HG02938 (cell line): ENCODE results near the gene TNS3.
"Not testable (repeated sequence)": the region's sequence is repeated elsewhere in the genome, so short reads cannot be mapped to it uniquely, and the experiment has no call there.

Source experiments
- ATAC-seq: cut with Tn5 transposase; IDR thresholded peaks from one replicate; pipeline ENCODE4 v1.9.1; 2021; ENCODE audit warnings: mild to moderate bottlenecking, moderate library complexity; ENCODE audit not compliant: unreplicated experiment

Gene TNS3

GRCh38 chr7:47474937-47475879, 106.7 kb downstream of the TNS3 start:
- ATAC-seq, result peak; percentile 95

DNA sequence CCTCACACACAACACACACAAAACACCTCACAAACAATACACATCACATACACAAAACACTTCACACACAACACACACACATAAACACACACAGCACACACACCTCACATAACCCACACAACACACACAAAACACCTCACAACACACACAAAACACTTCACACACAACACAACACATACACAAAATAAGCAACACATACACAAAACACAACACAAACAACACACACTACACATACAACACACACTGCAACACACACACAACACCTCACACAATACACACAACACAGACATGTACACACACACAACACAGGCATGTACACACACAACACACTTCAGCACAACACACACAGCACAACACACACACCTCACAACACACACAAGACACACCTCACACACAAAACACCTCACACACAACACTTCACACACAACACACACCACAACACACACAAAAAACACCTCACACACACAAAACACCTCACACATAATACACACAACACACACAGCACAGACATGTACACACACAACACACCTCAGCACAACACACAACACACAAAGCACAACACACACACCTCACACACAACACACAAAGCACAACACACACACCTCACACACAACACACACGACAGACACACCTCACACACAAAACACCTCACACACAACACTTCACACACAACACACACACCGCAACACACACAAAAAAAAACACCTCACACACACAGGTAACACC, 107.5 kb downstream of the TNS3 start:
- ATAC-seq, result no peak

DNA sequence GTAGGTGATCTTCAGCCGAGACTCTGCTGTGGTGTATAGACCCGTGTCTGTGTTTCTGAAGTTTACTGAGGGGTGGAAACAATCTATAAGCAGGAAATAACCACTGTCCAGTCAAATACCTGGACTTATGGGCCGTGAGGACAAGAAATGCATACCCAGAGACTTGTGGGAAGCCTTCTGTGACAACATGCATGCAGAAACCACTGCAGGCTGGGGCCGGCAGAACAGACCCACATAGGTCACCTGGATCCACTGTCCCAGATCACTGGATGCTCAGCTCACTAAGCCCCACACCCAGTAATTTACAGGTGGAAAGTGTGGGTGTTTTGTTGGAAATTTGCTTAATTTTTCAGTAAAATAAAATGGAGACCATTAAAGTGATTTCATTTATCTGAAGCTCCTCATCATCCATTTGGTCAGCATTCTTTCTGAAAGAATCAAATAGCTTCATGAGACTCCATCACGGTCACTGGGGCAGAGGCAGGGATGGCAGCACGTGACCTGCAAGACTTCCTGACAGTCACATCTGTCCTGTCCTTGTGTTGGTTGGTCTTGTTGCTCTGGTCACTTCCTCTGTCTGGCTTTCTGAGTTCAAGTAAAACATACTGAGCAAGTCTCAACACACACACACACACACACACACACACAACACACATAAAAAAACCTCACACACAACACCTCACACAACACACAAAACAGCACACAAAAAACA, 108.3 kb downstream of the TNS3 start:
- no peak for ATAC-seq

DNA sequence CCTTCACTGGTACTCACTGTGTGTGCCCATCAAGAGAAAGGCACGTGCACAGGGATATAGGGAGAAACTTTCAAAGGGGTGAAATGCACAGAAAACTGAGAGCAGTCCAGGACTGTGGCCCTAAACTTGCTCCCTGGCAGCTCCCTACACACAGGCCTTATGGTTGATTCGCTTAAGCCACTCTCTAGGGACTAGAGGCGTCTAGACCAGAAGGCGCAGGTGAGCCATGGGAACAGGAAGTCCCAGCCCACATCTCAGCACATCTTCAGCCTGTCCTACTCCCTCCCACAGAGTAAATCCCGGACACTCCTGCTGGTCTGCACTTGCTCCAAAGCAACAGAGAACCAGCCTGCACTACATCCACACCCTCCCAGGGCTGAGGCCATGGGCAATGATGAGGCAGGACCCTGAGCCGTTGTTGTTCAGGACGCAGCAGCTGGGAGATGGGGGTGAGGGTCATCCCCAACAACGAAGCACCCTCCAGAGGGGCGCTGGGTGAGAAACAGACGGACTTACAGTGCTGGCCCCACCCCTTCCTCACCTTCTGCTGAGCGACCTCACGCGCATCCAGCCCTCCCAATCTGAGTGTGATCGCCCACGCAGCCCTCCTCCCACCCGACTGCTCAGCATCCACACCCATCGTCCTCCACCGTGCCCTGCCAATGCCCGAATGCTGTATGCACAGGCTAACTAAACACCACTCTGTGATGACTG, 109.3 kb downstream of the TNS3 start:
- no peak for ATAC-seq

DNA sequence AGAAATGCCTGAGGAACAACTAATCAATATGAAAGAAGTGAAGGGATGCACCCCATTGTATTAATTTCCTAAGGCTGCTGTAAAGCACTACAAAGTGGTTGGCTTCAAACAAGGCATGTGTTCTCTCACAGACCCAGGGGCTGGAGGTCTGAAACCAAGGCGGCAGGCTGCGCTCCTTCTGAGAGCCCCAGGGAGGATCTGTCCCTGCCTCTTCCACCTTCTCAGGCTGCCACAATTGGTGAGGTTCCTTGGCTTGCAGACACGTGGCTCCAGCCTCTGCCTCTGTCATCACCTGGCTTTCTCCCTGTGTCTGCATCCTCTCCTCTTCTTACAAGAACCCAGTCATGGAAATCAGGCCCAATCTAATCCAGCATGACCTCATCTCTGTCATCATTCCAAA, 110.1 kb downstream of the TNS3 start:
- ATAC-seq, result no peak

DNA sequence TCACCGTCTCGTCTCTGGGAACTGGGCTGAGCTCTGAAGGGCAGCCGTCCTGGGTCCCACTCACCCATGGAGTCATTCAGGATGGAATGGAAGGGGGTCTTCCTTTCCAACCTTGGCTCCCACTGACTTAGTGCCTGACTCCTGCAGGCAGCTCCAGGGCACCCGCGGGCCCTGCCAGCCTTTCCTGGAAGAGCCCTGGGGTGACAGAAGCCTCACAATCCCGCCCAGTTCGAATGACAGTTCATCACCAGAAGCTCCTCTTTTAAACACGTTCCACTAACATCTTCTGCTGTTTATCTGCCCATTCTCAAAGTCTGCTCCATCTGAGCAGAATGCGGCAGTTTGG, 110.6 kb downstream of the TNS3 start:
- ATAC-seq, result no peak

GRCh38 chr7:47470567-47471357, 111.1 kb downstream of the TNS3 start:
- no peak for ATAC-seq

DNA sequence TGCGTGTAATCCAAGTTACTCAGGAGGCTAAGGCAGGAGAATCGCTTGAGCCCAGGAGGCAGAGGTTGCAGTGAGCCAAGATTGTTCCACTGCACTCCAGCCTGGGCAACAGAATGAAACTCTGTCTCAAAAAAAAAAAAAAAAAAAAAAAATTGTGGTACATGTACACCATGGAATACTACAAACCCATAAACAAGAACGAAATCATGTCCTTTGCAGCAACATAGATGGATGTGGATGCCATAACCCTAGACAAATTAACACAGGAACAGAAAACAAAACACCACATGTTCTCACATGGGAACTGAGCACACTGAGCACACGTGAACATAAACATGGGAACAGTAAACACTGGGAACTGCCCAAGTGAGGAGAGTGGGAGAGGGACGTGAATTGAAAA, 112.1 kb downstream of the TNS3 start:
- not testable (repeated sequence) for ATAC-seq

GRCh38 chr7:47466832-47467231, 115.1 kb downstream of the TNS3 start:
- no peak for ATAC-seq

GRCh38 chr7:47465191-47465590, 116.7 kb downstream of the TNS3 start:
- no peak for ATAC-seq

GRCh38 chr7:47464266-47464665, 117.6 kb downstream of the TNS3 start:
- ATAC-seq, result no peak

DNA sequence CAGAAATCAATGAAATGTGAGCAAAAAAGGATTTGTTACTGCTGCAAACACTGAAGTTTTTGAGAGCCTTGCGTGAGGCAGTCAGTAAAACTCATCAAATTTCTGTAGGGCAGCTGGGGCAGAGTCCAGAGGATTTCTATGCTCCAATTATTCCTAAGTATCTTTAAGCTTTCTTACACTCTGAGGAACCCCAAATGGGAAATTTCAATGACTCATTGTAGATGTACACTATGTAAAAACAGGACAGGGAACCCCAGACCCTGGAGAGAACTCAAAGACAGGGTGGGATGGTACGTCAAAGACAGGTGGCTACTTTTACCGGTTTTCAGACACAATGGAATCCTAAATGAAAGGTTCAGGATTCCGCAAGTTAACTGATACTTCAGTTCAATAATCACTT, 120.2 kb downstream of the TNS3 start:
- ATAC-seq, result no peak

DNA sequence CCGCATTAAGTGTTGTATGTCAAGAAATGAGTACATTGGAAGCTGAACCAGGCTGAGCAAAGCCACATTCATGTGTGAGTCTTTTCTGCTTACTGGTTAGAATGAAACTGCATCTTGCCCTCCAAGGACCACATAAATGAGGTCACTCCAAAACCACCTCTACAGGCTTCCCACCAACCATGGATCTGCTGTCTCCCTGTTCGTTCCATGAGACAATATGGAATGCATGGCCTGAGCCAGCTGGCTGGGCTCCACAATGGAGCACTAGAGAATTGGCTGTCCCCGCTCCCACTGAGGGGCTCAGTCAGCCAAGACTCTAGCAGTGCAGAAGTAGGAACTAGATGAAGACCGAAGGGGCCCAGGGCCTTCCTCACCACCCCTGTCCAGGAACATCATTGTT, 120.8 kb downstream of the TNS3 start:
- ATAC-seq, result no peak

DNA sequence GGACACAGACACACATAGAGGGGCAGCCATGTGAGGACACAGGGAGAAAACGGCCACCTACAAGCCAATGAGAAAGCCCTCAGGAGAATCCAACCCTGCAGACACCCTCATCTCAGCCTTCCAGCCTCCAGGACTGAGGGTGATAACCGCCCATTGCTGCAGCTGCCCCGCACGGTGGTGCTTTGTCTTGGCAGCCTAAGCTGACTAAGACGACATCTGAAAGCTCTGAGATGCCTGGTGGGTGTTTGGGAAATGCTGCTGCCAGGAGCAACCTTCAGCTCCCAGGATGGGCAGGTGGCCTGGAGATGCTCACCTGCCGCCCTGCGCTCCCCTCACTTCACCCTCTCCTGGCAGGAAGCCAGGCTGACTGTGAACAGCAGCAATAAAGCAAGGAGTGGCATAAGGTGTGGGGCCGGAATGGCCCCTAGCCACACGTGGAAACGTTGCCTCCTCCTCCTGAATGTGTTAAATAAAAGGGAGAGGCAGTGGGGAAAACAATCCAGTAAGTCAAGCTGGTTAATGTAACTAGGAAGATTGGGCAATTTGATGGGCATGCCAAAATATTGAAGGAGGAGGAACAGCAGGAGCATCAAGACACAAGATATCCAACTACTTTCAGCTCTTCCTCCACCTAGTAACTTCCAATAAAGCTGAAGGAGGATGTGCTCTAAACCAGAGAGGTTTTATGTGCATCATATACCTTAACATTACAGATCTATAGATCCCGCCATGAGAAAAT, 121.5 kb downstream of the TNS3 start:
- no peak for ATAC-seq

DNA sequence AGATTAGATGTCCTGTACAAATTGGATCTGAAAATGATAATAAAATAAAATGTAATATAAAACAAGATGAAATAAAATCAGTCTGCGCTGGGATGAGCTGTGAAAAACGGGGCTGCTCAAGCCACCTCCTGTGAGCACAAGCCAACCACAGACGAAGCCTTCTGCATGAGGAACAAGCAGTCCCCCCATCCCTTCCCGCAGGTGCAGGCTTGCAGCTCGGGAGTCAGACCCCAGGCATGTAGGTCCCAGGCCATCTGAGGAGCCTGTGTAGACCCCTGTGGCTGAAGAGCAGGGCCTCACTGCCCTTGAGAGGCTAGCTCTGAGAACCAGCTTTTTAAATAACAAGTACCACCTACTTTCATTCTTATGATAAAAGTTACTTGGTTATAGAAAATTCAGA, 123.4 kb downstream of the TNS3 start:
- no peak for ATAC-seq

GRCh38 chr7:47458057-47458456, 123.9 kb downstream of the TNS3 start:
- ATAC-seq, result no peak

- ATAC-seq, result no peak
Observed at GRCh38 chr7:47456210-47456955, 125.5 kb downstream of the TNS3 start.

DNA sequence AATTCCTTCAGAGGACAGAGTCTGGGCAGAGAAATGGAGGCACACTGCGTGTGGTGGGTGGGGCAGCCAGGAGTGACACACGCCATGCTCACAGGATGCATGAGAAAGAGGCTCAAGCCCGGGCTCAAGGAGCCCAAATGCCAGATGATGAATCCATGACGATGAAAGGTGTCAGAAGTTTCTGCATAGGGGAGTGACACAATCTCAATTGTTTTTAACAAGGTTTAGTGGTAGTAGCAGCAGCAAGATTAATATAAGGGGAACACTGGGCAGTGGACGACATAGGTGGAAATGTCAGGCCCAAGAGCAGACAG, 126.1 kb downstream of the TNS3 start:
- no peak for ATAC-seq
